NT2/D1 (cell line): ENCODE data around the gene FAM174C.

Experiments used
- YY1 ChIP-seq: IDR thresholded peaks from 2 replicates; pipeline ENCODE4 v1.6.1; 2011; ENCODE audit not compliant: insufficient read length, insufficient read depth
- ZNF274 ChIP-seq: IDR thresholded peaks from 2 replicates; pipeline ENCODE4 v1.6.1; 2011; ENCODE audit warnings: mild to moderate bottlenecking, low read depth, low read length

DNA sequence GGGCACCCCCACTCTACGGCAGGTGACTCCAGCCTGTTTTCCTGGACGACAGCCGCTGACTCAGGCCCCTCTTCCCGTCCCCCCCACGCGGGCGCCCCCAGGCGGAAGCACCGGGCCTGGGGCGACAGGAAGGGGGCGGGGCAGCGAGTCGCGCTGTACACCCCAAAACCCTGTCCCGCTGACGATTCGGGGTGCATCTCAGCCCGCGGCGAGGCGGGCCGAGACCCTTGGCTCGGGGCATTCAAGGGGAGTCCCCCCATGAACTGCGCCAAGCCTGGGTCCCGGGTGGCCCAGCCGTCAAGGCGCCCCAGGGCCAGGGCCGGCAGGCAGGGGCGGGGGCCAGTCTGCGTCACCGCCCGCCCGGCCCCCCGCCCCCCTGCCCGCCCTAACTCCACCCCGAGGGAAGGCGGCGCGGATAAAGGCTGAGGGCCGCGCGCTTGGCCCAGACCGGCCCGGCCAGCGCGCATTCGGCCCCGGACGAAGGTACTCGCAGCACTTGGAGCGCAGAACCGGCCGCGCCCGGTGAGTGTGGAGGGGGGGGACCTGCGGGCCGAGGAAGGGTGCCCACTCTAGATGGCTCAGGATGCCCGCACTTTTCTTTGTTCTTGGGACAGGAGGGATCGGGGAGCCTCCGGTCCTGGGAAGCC, 27.1 kb upstream of the FAM174C start, which contains the start of gene MIDN:
- TF ChIP-seq YY1 (no peak), ZNF274 (no peak)
